ENCODE measurements around the gene SEC24B.

The SEC24B gene

DNA sequence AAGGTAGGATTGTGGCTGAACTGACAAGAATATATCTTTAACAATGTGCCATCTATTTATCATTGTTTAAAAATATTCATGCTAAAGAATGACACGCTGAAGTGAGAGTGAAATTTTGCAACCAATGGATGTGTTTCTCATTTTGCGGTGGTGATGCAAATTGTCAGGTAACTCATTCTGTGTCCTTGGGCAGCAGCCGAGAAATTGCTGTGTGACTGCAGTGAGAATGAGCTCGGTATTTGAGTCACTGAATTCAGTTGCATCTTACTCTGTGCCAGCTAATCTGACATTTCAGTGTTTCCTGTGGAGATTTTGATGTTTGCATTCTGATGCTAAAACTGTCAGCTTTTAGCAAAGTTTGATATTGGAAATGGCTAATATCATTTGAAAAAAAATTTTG is 154.6 kb downstream of the SEC24B start:
- no peak overlapping the region for H3K27ac ChIP-seq (ENCODE audit: low read length)
- no peaks in the 10 kb centered on the region; the same call in 1 of the 2 replicates for H4K20me1 ChIP-seq (ENCODE audit: insufficient read depth, low read length)
- no peak overlapping the region for H3K4me3 ChIP-seq (ENCODE audit: low read depth in 1 of 2, low read length in 2 of 2)
- no peak for ATAC-seq (ENCODE audit: insufficient read depth, low read depth)
- DNase-seq: no peak
- no peak overlapping the region for H3K4me2 ChIP-seq (ENCODE audit: insufficient read depth, low read length)
- H3K4me1 ChIP-seq (ENCODE audit: insufficient read depth, low read length): peaks cover 13% of the 10 kb centered on the region
- H3K27me3 ChIP-seq (ENCODE audit: insufficient read depth, low read length, poor library complexity): no peaks in the 10 kb centered on the region
- H3K9ac ChIP-seq (ENCODE audit: low read depth, low read length): no peak overlapping the region
- H3K79me2 ChIP-seq (ENCODE audit: insufficient read depth, low read length): peaks cover 59% of the 10 kb centered on the region
- H3K9me3 ChIP-seq (ENCODE audit: insufficient read depth, low read length, severe bottlenecking): peaks cover 3% of the 10 kb centered on the region
- H3K36me3 ChIP-seq (ENCODE audit: insufficient read depth, low read length): no peaks in the 10 kb centered on the region
- no peak for TF ChIP-seq EZH2 (IDR thresholded peaks at IDR 0.05; ENCODE audit: borderline replicate concordance, low read depth, low read length, severe bottlenecking)
- TF ChIP-seq, protein P1, sequence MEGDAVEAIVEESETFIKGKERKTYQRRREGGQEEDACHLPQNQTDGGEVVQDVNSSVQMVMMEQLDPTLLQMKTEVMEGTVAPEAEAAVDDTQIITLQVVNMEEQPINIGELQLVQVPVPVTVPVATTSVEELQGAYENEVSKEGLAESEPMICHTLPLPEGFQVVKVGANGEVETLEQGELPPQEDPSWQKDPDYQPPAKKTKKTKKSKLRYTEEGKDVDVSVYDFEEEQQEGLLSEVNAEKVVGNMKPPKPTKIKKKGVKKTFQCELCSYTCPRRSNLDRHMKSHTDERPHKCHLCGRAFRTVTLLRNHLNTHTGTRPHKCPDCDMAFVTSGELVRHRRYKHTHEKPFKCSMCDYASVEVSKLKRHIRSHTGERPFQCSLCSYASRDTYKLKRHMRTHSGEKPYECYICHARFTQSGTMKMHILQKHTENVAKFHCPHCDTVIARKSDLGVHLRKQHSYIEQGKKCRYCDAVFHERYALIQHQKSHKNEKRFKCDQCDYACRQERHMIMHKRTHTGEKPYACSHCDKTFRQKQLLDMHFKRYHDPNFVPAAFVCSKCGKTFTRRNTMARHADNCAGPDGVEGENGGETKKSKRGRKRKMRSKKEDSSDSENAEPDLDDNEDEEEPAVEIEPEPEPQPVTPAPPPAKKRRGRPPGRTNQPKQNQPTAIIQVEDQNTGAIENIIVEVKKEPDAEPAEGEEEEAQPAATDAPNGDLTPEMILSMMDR (IDR thresholded peaks at IDR 0.05; ENCODE audit: borderline replicate concordance, extremely low read depth, low read length, poor library complexity, severe bottlenecking): no peak
- H2AFZ ChIP-seq (ENCODE audit: low read depth, low read length): no peak overlapping the region

GRCh38 chr4:109589119-109589518 is 155.5 kb downstream of the SEC24B start:
- no peak for DNase-seq

GRCh38 chr4:109589605-109590004 is 156.0 kb downstream of the SEC24B start:
- no peak overlapping the region for H2AFZ ChIP-seq (ENCODE audit: low read depth, low read length)
- H3K9ac ChIP-seq (ENCODE audit: low read depth, low read length): no peak overlapping the region
- peaks cover 13% of the 10 kb centered on the region for H3K4me1 ChIP-seq (ENCODE audit: insufficient read depth, low read length)
- H3K27me3 ChIP-seq (ENCODE audit: insufficient read depth, low read length, poor library complexity): no peaks in the 10 kb centered on the region
- peaks cover 67% of the 10 kb centered on the region for H3K79me2 ChIP-seq (ENCODE audit: insufficient read depth, low read length)
- H3K9me3 ChIP-seq (ENCODE audit: insufficient read depth, low read length, severe bottlenecking): peaks cover 3% of the 10 kb centered on the region
- TF ChIP-seq, protein P1 (IDR thresholded peaks at IDR 0.05; ENCODE audit: borderline replicate concordance, extremely low read depth, low read length, poor library complexity, severe bottlenecking): no peak
- no peak for TF ChIP-seq EZH2 (IDR thresholded peaks at IDR 0.05; ENCODE audit: borderline replicate concordance, low read depth, low read length, severe bottlenecking)
- H3K36me3 ChIP-seq (ENCODE audit: insufficient read depth, low read length): no peaks in the 10 kb centered on the region
- no peak overlapping the region for H3K27ac ChIP-seq (ENCODE audit: low read length)
- DNase-seq: no peak
- ATAC-seq (ENCODE audit: insufficient read depth, low read depth): no peak
- H4K20me1 ChIP-seq (ENCODE audit: insufficient read depth, low read length): no peaks in the 10 kb centered on the region; the same call in 1 of the 2 replicates
- H3K4me3 ChIP-seq (ENCODE audit: low read depth in 1 of 2, low read length in 2 of 2): no peak overlapping the region
- no peak overlapping the region for H3K4me2 ChIP-seq (ENCODE audit: insufficient read depth, low read length)

More at GRCh38 chr4:109589119-109589518, 155.5 kb downstream of the SEC24B start:
- Histone ChIP-seq H3K9me3 (ENCODE audit: insufficient read depth, low read length, severe bottlenecking) (peaks cover 3% of the 10 kb centered on the region), H2AFZ (ENCODE audit: low read depth, low read length) (no peak overlapping the region), H3K4me3 (ENCODE audit: low read depth in 1 of 2, low read length in 2 of 2) (no peak overlapping the region), H4K20me1 (ENCODE audit: insufficient read depth, low read length) (no peaks in the 10 kb centered on the region; the same call in 1 of the 2 replicates), H3K4me1 (ENCODE audit: insufficient read depth, low read length) (peaks cover 13% of the 10 kb centered on the region), H3K27ac (ENCODE audit: low read length) (no peak overlapping the region), H3K4me2 (ENCODE audit: insufficient read depth, low read length) (no peak overlapping the region), H3K27me3 (ENCODE audit: insufficient read depth, low read length, poor library complexity) (no peaks in the 10 kb centered on the region), H3K36me3 (ENCODE audit: insufficient read depth, low read length) (no peaks in the 10 kb centered on the region), H3K9ac (ENCODE audit: low read depth, low read length) (no peak overlapping the region), H3K79me2 (ENCODE audit: insufficient read depth, low read length) (peaks cover 66% of the 10 kb centered on the region)
- no peak for ATAC-seq (ENCODE audit: insufficient read depth, low read depth)
- TF ChIP-seq, protein P1 (IDR thresholded peaks at IDR 0.05; ENCODE audit: borderline replicate concordance, extremely low read depth, low read length, poor library complexity, severe bottlenecking): no peak

Measured in DND-41 (cell line).